ENCODE measurements around the gene OR2A2.
"Not testable (repeated sequence)": the region's sequence is repeated elsewhere in the genome, so short reads cannot be mapped to it uniquely, and the experiment has no call there.

The OR2A2 gene, protein sequence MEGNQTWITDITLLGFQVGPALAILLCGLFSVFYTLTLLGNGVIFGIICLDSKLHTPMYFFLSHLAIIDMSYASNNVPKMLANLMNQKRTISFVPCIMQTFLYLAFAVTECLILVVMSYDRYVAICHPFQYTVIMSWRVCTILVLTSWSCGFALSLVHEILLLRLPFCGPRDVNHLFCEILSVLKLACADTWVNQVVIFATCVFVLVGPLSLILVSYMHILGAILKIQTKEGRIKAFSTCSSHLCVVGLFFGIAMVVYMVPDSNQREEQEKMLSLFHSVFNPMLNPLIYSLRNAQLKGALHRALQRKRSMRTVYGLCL

DNA sequence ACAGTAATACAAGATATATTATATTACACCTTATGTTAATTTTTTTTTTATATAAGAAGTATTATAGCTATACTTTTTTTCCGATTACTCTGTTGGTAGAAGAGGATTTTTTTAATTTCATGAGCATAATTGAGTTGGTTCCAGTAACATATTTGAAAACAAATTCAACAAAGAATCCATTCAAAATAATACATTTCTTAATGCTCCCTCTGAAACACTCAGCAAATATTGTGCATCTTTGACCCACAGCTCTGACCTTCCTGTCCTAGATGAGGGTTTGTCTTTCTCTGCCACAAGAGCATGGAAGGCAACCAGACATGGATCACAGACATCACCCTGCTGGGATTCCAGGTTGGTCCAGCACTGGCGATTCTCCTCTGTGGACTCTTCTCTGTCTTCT lies at the start of gene OR2A2:
TSS of gene OR2A2 (plus strand) at position 301 of the 400 bp plus-strand sequence. CDS start at position 301, 0 bp downstream.
- no peak for DNase-seq

DNA sequence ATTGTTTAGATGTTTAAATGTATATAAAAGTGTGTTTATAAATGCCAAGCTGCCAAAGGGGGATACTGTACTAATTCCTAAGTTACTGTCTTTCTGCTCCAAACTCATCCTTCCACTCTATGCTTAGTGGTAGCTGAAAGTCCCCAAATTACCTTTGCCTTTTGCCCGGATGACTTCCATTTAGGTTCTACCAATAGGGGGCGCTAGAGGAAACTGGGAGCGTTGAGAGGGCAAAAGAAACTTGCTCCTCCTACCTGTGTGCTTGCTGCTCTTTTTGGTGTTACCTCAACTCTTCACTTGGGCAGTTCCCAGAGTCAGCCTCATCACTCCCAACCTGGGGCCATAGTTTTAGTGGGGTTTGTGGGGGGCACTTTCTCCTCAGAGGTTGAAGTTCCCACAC lies 45.7 kb upstream of the OR2A2 start:
- no peak for DNase-seq

- no peak for DNase-seq
Measured at GRCh38 chr7:144069511-144069910, 39.9 kb upstream of the OR2A2 start, which contains the start of gene OR2A25. OR2A25 (plus strand) TSS chr7:144069811; CDS start chr7:144074220, 4,409 bp downstream.

DNA sequence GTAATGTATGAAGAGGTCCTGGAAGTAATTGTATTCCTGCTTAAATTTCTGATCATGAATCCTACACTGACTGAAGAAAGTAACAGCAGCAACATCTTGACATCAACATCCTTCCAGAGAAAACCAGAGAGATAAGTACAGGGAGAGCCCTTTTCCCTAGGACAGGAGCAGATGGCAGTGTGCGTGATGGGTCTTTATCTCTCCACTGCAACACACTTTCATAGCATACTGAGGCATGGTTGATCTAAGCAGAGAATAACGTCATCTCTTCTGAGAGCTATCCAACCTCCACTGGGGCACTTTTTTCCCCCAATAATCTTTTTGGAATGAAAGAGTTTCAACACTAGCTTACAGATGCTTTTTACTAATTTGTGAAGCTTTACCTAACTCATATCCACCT lies 39.4 kb upstream of the OR2A2 start:
- no peak for DNase-seq

GRCh38 chr7:144074374-144074773 lies 35.0 kb upstream of the OR2A2 start:
- no peak for DNase-seq

GRCh38 chr7:144085978-144086377 lies 23.4 kb upstream of the OR2A2 start, which contains the start of gene OR2A12:
OR2A12 (plus strand) TSS chr7:144086278; CDS start chr7:144095108, 8,830 bp downstream.
- DNase-seq = no peak

DNA sequence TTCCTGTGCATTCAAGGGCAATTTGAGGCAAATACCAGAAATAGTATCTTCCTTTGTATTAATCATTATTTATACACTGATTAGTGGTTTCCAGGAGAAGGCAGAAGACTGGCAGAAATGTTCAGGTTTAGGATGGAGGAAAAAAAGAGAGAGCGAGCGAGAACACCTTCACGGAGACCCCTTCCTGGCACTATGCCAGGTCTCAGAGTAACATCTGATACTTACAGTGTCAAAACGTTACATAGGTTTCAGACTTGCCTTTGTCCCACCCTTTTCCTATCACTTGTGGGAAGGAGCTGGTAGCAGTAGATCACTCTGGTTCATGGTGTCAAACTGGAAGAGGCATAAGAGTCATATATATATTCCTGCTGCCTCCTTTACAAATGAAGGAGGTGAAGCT lies 22.7 kb upstream of the OR2A2 start:
- no peak for DNase-seq

- no peak for DNase-seq
Measured at GRCh38 chr7:144087230-144087629, 22.2 kb upstream of the OR2A2 start.

DNA sequence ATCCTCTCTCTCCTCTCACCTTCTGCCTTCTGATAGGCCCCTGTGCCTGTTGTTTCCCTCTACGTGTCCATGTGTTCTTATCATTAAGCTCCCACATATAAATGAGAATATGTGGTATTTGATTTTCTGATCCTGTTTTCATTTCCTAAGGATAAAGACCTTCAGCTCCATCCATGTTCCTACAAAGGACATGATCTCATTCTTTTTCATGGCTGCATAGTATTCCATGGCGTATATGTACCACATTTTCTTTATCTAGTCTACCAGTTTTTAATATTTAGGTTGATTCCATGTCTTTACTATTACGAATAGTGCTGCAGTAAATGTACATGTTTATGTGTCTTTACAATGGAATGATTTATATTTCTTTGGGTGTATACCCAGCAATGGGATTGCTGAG lies 18.7 kb upstream of the OR2A2 start:
- no peak for DNase-seq

DNA sequence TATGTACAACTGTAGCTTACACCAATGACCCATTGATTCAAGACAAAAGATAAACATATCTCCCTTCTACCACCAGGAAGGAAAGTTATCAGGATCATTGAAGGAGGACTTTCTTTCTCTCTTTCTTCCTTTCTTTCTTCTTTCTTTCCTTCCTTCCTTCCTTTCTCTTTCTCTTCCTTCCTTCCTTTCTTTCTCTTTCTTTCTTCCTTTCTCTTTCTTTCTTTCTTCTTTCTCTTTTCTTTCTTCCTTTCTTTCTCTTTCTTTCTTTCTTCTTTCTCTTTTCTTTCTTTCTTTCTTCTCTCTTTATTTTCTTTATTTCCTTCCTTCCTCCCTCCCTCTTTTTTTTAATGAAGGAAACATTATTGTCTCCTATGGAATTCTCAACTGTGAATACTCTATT lies 10.6 kb upstream of the OR2A2 start:
- DNase-seq = no peak

DNA sequence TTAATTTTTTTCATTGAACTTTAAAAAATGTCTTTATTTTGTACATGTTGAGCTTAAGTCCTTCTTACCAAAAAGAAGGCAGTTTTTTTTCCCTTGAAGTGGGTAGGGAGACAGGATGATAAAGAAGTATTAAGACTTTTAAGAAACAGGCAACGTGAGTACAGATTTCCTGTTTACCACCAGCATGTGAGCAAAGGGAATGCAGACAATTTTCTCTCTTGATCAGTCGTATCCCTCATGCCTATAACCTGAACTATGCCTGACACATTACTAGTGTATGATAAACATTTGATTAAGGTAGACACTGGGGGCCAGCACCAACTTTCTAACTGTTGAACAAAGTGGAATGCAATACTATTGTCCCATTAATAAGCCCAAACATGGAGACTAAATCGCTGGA lies 8.8 kb upstream of the OR2A2 start:
- DNase-seq = no peak

- peak; percentile 57 for DNase-seq
Measured at GRCh38 chr7:144102041-144102440, 7.3 kb upstream of the OR2A2 start.

GRCh38 chr7:144105211-144105610 lies 4.2 kb upstream of the OR2A2 start:
- DNase-seq = no peak

- no peak for DNase-seq
Measured at GRCh38 chr7:144110272-144110671, 889 bp downstream of the OR2A2 start.

GRCh38 chr7:144113651-144114050 lies 4.3 kb downstream of the OR2A2 start:
- DNase-seq = no peak

DNA sequence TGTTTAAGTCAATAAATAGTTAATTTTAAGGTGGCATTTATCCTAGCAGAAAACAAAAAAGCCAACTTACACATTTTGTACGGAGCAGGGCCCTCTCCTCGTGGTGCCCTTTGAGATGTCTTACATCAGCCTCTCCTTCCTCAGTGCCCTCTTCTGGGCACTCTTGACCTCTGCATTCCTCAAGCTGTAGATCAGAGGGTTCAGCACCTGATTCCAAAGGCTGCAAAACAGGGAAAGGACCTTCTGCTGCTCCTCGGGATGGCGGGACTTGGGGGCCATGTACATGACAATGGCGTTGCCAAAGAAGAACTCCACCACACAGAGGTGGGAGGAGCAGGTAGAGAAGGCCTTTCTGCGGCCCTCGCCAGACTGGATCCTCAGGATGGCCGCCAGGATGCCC lies 9.0 kb downstream of the OR2A2 start:
- no peak for DNase-seq

- DNase-seq = no peak
Measured at GRCh38 chr7:144122876-144123275, 13.5 kb downstream of the OR2A2 start, which contains the start of gene OR2A14. OR2A14 (plus strand) TSS chr7:144123176; CDS start chr7:144129113, 5,937 bp downstream.

DNA sequence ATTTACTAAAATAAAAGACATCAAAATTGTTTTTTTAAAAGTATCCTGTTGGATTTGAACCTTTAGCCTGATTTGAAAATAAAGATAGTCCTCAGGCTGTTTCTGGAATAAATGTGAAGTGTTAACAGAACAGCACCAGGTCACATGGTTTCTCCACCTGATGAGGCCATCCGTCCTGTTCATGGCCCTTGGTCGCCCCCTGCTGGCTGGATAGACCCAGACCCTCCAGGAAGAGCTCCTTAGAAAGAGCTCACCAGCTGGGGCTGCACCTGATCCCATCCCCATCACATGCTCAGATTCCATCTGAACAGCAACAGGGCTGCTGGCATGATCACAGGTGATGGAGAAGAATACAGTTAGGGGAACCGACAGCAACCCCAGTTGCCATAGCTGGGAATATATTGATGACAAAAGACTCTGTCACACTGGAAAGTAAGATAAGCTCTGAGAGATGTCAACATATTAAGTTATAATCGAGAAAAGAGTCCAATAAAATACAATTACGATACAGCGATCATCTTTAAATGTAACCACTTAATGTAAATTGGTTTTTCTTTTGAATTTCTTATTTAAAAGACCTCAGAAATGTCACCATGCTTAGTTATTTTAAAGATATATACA lies 18.4 kb downstream of the OR2A2 start:
- DNase-seq = peak; percentile 17

- DNase-seq = not testable (repeated sequence)
Measured at GRCh38 chr7:144129601-144130000, 20.2 kb downstream of the OR2A2 start.

DNA sequence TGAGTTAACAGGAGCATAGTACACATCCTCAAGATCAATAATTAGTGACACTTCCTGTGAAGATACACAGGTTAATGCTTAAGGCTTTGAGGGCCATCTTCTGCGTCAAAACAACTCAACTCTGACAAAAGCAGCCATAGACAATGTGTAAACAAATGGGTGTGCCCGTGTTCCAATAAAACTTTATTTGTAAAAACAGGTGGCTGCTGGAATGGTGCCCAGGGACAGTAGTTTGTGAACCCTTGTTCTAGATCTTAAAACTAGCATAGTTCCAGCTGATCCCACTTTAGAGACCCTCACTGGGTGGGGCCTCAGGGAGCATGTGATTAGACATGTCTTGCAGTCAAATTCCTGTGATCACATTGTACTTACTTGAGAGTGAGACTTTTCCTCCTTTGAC lies 21.3 kb downstream of the OR2A2 start:
- no peak for DNase-seq

- DNase-seq = no peak
Measured at GRCh38 chr7:144132262-144132661, 22.9 kb downstream of the OR2A2 start.

DNA sequence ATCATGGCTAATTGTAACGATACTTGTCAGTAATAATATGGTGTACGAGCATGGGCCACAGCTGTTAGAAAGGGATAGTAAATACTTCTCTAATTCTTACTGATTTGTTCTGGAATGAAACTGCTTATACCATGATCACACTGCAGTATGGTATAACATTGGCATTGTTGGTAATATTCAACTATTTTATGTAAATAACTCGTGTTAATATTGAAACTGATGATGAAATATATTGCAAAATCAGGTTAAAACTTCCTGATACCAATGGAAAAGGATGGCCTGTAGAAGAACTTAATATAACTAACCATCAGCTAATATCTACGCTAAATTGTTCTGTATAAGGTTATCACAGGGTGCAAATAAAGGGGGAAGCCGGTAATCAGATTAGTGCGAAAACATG lies 23.9 kb downstream of the OR2A2 start:
- DNase-seq = no peak

- no peak for DNase-seq
Measured at GRCh38 chr7:144134116-144134515, 24.7 kb downstream of the OR2A2 start.

DNA sequence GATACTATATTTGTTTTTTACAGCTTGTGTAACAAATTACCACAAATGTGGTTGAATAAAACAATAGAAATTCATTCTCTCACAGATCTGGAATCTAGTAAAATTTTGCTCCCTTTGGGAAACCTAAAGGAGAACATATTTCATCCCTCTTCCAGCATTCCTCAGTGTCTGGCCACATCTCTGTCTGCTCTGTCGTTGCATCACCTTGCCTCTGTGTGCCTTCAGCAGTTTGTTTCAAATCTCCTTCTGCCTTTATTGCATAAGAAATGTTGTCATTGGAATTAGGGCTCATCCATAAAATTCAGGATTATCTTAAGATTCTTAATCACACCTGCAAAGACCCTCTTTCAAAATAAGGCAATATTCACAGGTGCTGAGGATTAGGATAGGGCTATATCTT lies 28.1 kb downstream of the OR2A2 start:
- DNase-seq = no peak

All from NCI-H187 treated with DMSO at 0.1 percent for 48 hours (cell line).